Naive B cell (primary cell): ENCODE results near the gene SLC18A2. TPM values are rescaled to one million over a fixed set of nuclear protein-coding genes. Genes with fewer than 3 reads are reported as not detected.
"Not testable (repeated sequence)": the region's sequence is repeated elsewhere in the genome, so short reads cannot be mapped to it uniquely, and the experiment has no call there.

ENCODE experiments used
- ATAC-seq, 2 donors: fragments of 150-1000 bp; cut with Tn5 transposase; 2 replicates each; pipeline ENCODE4 v1.10.0; 2021; ENCODE audit warnings: low read depth in 2 of 2, mild to moderate bottlenecking in 2 of 2, moderate library complexity in 2 of 2
- DNase-seq: peaks from one replicate; pipeline ENCODE4 v3.0.0; 2022
- H3K27ac Mint-ChIP-seq, 6 donors: one replicate each; pipeline ENCODE4 v1.8.0; 2020 to 2022; ENCODE audit warnings: mild to moderate bottlenecking in 6 of 6, mixed read lengths in 6 of 6, moderate library complexity in 5 of 6, inconsistent platforms in 2 of 6
- H3K27me3 Mint-ChIP-seq, 3 donors: one replicate each; pipeline ENCODE4 v1.8.0; 2021 to 2022; ENCODE audit warnings: mixed read lengths in 3 of 3, mild to moderate bottlenecking in 1 of 3
- H3K36me3 Mint-ChIP-seq, 2 donors: one replicate each; pipeline ENCODE4 v1.8.0; 2020 to 2022; ENCODE audit warnings: mixed read lengths in 2 of 2, inconsistent platforms in 1 of 2, mild to moderate bottlenecking in 1 of 2
- H3K4me1 Mint-ChIP-seq, 3 donors: one replicate each; pipeline ENCODE4 v1.8.0; 2020 to 2022; ENCODE audit warnings: mixed read lengths in 3 of 3, inconsistent platforms in 1 of 3, mild to moderate bottlenecking in 1 of 3, moderate library complexity in 1 of 3
- H3K4me3 Mint-ChIP-seq, 8 donors: one replicate each; pipeline ENCODE4 v1.8.0; 2020 to 2022; ENCODE audit warnings: mild to moderate bottlenecking in 8 of 8, mixed read lengths in 8 of 8, moderate library complexity in 8 of 8, inconsistent platforms in 2 of 8
- H3K9me3 Mint-ChIP-seq, 7 donors: one replicate each; pipeline ENCODE4 v1.8.0; 2020 to 2022; ENCODE audit warnings: mixed read lengths in 7 of 7, mild to moderate bottlenecking in 5 of 7, inconsistent platforms in 2 of 7, moderate library complexity in 1 of 7
- polyA plus RNA-seq, 6 donors: library from polyadenylated mRNA; unstranded; fragments of 300-500 nt; fragmentation: Illumina TruSeq; gene quantifications; one replicate each; pipeline ENCODE4 v1.2.3, GENCODE V29; 2021; ENCODE audit warnings: low read depth in 6 of 6

SLC18A2 gene
- polyA plus RNA-seq, 6 donors from 2014 or later, result 0.08 to 0.39 (median 0.19) TPM; not detected in 2

DNA sequence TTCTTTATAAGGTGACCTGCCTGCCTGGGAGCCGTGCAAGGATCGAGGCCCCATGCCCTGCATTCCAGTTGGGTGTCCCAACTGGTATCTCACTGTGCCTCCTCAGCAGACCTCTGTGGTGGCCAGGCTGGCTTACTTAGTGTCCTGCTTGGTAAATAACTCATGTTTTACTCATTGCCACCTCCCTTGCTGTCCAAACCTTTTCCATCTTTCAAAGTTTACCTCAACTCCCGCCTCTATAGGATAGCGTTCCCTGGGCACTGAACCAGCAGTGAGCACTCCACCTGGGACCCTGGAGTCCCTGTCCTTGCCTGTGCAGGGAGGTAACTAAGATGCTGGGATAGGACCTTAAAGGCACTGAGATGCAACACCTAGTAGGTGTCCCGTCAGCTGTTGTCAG lies 33.6 kb downstream of the SLC18A2 start:
- Mint-ChIP-seq H3K36me3 (no peaks in the 10 kb centered on the region), H3K4me3 (no peak overlapping the region), H3K27me3 (no peaks in the 10 kb centered on the region), H3K27ac (no peak overlapping the region), H3K4me1 (no peaks in the 10 kb centered on the region), H3K9me3 (no peaks in the 10 kb centered on the region)
- DNase-seq, result no peak
- ATAC-seq, result no peak

DNA sequence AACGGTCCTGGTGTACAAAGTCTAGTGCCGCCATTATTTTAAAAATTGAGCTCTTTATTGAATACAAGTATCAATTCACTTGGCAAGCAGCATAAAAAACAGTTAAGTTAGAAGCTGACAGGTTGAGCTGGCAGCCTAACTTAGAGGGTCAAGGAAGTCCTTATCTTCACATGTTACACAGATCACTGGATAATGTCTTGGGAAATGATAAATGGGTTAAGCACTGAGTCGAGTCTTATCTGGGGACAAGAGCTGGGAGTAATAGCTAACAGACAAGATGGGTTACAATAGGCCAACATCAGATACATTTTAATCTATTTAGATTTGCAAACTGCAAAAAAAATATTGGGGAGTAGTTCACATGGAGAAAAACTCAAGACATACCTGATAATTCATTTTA lies 34.2 kb downstream of the SLC18A2 start:
- no peak overlapping the region for H3K27ac Mint-ChIP-seq
- H3K36me3 Mint-ChIP-seq, result no peaks in the 10 kb centered on the region
- no peak for DNase-seq
- H3K4me1 Mint-ChIP-seq, result no peaks in the 10 kb centered on the region
- no peaks in the 10 kb centered on the region for H3K27me3 Mint-ChIP-seq
- H3K4me3 Mint-ChIP-seq, result no peak overlapping the region
- H3K9me3 Mint-ChIP-seq, result no peaks in the 10 kb centered on the region
- no peak for ATAC-seq

DNA sequence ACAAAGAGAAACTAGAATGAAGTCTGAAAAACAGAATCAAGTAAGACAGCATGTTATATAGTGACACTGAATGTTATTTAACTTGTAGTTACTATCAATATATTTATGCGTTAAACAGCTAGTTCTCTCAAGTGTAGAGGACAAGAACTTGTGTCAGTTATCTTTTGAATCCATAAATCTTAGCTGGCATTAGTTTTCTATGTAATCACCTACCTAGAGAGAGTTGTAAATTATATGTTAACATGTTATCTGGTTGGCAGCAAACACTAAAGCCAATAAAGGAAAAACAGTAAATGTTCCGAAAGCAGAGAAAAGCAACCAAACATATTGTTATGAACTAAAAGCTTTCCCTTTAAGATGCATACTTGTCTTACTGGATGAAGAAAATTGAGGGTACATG lies 36.8 kb downstream of the SLC18A2 start:
- Mint-ChIP-seq H3K27ac (no peak overlapping the region), H3K9me3 (no peaks in the 10 kb centered on the region), H3K4me1 (no peaks in the 10 kb centered on the region), H3K4me3 (no peak overlapping the region), H3K27me3 (no peaks in the 10 kb centered on the region), H3K36me3 (peaks cover 0 to 3% of the 10 kb centered on the region in 2 donors)
- DNase-seq (no peak), ATAC-seq (no peak)

DNA sequence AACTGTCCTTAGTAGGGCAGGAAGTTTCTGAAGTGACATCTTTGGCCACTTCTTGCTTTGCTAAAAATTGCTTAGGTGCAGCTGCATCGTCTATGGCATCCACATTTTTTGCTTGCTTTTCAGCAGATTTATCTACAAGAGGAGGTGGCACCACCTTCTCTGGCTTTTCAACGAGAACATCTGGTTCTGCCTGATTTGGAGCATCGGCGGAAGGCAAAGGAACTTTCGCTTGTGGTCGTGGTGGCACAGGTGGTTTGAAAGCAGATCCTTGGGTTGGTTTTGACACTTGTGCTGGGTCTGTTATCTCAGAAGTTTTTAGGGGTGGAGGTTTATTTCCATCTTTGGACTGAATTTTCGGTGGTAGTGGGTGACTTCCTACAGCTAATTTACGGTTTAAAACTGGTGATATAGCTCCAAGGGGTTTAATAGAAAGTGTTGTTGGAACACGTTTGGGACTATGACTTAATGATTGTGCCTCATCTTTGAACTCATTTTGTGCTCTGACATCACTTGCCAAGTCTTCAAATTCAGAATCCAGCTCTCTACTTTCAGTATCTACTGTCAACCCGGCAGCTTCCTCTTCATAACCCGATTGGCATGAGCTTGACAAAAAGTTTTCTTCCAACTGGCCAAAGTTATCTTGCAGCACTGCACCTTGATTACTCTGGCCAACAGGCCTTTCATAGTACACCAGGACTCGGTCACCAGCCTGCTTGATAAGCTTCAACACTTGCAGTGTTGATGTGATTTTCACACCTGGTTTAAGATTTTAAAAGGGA lies 44.0 kb downstream of the SLC18A2 start:
- H3K4me3 Mint-ChIP-seq, result no peak overlapping the region
- no peaks in the 10 kb centered on the region for H3K9me3 Mint-ChIP-seq
- no peaks in the 10 kb centered on the region for H3K4me1 Mint-ChIP-seq
- H3K36me3 Mint-ChIP-seq, result peaks cover 15 to 20% of the 10 kb centered on the region in 2 donors
- no peaks in the 10 kb centered on the region for H3K27me3 Mint-ChIP-seq
- H3K27ac Mint-ChIP-seq, result no peak overlapping the region
- no peak for DNase-seq
- ATAC-seq, result no peak

DNA sequence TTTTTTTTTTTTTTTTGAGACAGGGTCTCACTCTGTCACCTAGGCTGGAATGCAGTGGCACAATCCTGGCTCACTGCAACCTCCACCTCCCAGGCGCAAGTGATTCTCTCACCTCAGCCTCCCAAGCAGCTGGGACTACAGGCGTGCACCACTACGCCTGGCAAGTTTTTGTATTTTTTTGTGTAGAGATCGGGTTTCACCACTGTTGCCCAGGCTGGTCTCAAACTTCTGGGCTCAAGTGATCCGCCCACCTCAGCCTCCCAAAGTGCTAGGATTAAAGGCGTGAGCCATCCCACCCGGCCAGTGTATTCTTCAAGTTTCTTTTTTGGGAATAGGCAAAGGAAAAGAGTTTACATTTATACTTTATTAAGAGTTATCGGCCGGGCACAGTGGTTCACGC lies 50.0 kb downstream of the SLC18A2 start:
- not testable (repeated sequence) for ATAC-seq, H3K27me3 Mint-ChIP-seq, DNase-seq, H3K9me3 Mint-ChIP-seq, H3K27ac Mint-ChIP-seq, H3K4me3 Mint-ChIP-seq
- H3K4me1 Mint-ChIP-seq, result peaks cover 0 to 14% (median 2%) of the 10 kb centered on the region in 3 donors
- H3K36me3 Mint-ChIP-seq, result peaks cover 7 to 17% of the 10 kb centered on the region in 2 donors

DNA sequence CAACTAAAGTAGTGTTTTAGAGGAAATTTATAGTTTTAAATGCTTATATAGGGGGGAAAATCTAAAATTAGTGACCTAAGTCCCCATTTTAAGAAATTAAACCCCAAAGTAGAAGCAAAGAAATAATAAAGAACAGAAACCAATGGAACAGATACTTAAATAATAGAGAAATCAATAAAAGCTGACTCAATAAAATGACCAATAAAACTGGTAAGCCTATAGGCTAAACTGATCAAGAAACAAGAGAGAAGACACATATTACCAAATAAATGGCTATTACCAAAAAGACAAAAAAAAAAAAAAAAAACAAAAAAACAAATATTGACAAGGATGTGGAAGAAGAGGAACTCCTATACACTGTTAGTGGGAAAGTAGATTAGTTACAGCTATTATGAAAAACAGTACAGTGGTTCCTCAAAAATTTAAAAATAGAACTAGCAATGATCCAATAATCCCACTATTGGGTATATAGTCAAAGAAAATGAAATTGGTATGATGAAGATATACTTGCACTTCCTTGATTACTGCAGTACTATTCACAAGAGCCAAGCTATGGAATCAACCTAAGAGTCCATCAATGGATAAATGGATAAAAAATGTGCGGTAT lies 53.2 kb downstream of the SLC18A2 start:
- DNase-seq, result no peak
- H3K27me3 Mint-ChIP-seq, result no peaks in the 10 kb centered on the region
- no peak overlapping the region for H3K4me3 Mint-ChIP-seq
- H3K36me3 Mint-ChIP-seq, result peaks cover 8 to 22% of the 10 kb centered on the region in 2 donors
- ATAC-seq, result no peak
- peaks cover 0 to under 1% (median 0%) of the 10 kb centered on the region in 7 donors for H3K9me3 Mint-ChIP-seq
- H3K27ac Mint-ChIP-seq, result no peak overlapping the region
- H3K4me1 Mint-ChIP-seq, result peaks cover 2 to 14% (median 3%) of the 10 kb centered on the region in 3 donors

DNA sequence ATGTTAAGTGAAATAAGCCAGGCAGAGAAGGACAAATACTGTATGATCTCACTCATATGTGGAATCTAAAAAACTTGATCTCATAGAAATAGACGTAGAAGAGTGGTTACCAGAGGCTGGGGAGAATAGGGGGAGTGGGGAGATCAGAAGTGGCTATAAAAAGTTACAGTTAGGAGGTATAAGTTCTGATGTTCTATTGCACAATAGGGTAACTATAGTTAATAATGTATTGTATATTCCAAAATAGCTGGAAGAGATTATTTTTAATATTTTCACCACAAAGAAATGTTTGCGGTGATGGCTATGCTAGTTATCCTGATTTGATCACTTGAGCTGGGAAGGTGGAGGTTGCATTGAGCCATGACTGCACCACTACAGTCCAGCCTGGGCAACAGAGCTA lies 53.8 kb downstream of the SLC18A2 start:
- Mint-ChIP-seq H3K4me3 (no peak overlapping the region), H3K27ac (no peak overlapping the region), H3K36me3 (peaks cover 9 to 22% of the 10 kb centered on the region in 2 donors), H3K4me1 (peaks cover 2 to 14% (median 3%) of the 10 kb centered on the region in 3 donors), H3K9me3 (peaks cover 0 to 7% (median 2%) of the 10 kb centered on the region in 7 donors), H3K27me3 (no peaks in the 10 kb centered on the region)
- no peak for ATAC-seq
- DNase-seq, result no peak

DNA sequence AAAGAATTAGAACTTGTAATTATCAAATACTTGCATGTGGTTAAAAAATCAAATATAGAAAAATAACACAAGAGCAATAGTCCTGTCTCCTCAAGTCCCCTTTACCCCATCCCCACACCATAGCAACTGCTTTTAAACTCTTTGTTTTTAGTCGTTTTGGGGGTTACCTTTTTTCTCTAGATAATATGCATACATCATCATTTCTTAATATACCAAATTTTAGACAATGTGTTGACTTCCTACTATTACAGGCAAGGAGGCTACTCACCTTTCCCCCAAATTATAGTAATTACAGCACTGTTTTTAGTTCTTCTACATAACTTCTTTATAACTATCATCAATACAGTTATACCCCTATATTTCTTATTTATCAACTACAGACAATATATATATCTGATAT lies 57.3 kb downstream of the SLC18A2 start:
- Mint-ChIP-seq H3K4me3 (no peak overlapping the region), H3K4me1 (peaks cover 2 to 14% (median 8%) of the 10 kb centered on the region in 3 donors), H3K9me3 (peaks cover 9 to 26% (median 11%) of the 10 kb centered on the region in 7 donors), H3K27me3 (no peaks in the 10 kb centered on the region), H3K36me3 (peaks cover 22 to 26% of the 10 kb centered on the region in 2 donors), H3K27ac (peak overlapping the region in 1 of 6 donors; percentile 56)
- ATAC-seq, result no peak
- DNase-seq, result no peak

DNA sequence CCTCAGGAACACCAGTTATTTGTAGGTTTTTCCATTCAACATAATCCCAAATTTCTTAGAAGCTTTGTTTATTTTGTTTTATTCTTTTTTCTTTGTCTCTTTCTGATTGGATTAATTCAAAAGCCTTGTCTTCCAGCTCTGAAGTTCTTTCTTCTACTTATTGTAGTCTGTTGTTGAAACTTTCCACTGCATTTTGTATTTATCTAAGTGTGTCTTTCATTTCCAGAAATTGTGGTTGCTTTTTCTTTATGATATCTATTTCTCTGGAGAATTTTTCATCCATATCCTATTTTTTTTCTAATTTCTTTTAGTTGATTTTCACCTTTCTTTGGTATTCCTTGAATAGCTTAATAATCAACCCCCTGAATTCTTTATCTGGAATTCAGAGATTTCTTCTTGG lies 58.5 kb downstream of the SLC18A2 start:
- H3K27ac Mint-ChIP-seq, result no peak overlapping the region

DNA sequence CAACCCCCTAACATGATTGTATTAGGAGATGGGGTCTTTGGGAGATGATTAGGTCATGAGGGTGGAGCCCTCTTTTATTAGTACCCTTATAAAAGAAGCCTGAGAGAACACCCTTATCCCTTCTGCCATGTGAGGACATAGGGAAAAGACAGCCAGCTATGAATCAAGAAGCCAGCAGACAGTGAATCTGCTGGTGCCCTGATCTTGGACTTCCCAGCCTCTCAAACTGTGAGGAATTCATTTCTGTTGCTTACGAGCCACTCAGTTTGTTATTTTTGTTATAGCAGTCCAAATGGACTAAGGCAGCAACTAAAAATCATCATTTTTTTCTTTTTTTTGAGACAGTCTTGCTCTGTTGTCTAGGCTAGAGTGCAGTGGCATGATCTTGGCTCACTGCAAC lies 59.8 kb downstream of the SLC18A2 start:
- no peak for ATAC-seq
- no peak overlapping the region for H3K27ac Mint-ChIP-seq
- no peak overlapping the region for H3K4me3 Mint-ChIP-seq
- no peak for DNase-seq
- no peaks in the 10 kb centered on the region for H3K27me3 Mint-ChIP-seq
- H3K4me1 Mint-ChIP-seq, result peaks cover 0 to 8% (median 5%) of the 10 kb centered on the region in 3 donors
- peaks cover 27 to 30% of the 10 kb centered on the region in 2 donors for H3K36me3 Mint-ChIP-seq
- peaks cover 10 to 34% (median 14%) of the 10 kb centered on the region in 7 donors for H3K9me3 Mint-ChIP-seq

More for the DNA sequence above, 58.5 kb downstream of the SLC18A2 start:
- peaks cover 2 to 8% (median 3%) of the 10 kb centered on the region in 3 donors for H3K4me1 Mint-ChIP-seq
- peaks cover 25 to 28% of the 10 kb centered on the region in 2 donors for H3K36me3 Mint-ChIP-seq
- DNase-seq (no peak), ATAC-seq (no peak)
- H3K9me3 Mint-ChIP-seq, result peaks cover 10 to 31% (median 14%) of the 10 kb centered on the region in 7 donors
- no peak overlapping the region for H3K4me3 Mint-ChIP-seq
- no peaks in the 10 kb centered on the region for H3K27me3 Mint-ChIP-seq

DNA sequence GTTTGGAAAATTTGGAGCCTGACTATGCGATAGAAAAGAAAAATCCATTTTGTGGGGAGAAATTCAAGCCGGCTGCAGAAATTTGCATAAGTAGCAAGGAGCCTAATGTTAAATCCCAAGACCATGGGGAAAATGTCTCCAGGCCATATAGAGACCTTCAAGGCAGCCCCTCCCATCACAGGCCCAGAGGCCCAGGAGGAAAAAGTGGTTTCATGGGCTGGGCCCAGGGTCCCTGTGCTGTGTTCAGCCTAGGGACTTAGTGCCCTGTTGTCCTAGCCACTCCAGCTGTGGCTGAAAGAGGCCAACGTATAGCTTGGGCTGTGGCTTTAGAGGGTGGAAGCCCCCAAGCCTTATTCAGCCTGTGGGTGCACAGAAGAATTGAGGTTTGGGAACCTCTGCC lies 62.5 kb downstream of the SLC18A2 start:
- not testable (repeated sequence) for H3K27me3 Mint-ChIP-seq, DNase-seq, H3K4me1 Mint-ChIP-seq, ATAC-seq, H3K4me3 Mint-ChIP-seq
- H3K27ac Mint-ChIP-seq, result peak overlapping the region in 2 of 6 donors; percentile 4 to 56
- H3K36me3 Mint-ChIP-seq, result peaks cover 30 to 31% of the 10 kb centered on the region in 2 donors
- H3K9me3 Mint-ChIP-seq, result peaks cover 10 to 34% (median 14%) of the 10 kb centered on the region in 7 donors

DNA sequence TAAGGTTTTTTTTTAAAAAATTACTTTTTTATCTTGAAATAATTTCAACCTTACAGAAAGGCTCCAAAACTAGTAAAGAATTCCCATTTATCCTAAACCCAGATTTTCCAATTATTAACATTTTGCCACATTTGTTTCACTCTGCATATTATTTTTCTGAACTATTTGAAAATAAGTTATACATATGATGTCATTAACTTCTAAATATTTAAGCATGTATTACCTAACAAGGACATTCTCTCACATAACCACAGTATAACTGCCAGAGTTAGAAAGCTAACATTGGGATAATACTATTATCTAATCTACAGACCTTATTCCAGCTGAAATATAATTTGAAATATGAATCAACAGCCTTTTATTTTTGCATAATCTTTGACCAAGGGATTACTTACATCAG lies 65.8 kb downstream of the SLC18A2 start:
- Mint-ChIP-seq H3K36me3 (peaks cover 20 to 24% of the 10 kb centered on the region in 2 donors), H3K9me3 (peaks cover 4 to 23% (median 8%) of the 10 kb centered on the region in 7 donors), H3K4me3 (no peak overlapping the region), H3K27me3 (no peaks in the 10 kb centered on the region), H3K27ac (no peak overlapping the region), H3K4me1 (peaks cover 3 to 9% (median 5%) of the 10 kb centered on the region in 3 donors)
- ATAC-seq (no peak), DNase-seq (no peak)

DNA sequence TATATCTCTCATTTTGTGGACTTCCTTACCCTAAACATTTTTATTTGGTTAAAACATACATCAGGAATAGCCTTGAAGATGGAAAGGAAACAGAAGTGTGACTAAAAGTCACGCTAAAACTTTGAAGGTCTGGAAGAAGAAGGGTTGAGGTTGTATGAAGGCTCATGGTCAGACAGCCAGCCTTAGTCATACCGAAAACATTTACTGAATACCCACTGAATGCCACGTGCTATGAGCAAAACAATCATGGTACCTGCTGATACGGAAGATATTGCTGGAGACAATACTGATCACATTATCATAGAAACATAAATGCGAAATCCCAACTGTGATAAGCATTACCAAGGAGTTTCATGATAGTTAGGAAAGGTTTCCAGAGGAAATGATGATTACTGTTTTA lies 70.3 kb downstream of the SLC18A2 start:
- Mint-ChIP-seq H3K4me3 (no peak overlapping the region), H3K4me1 (peaks cover 4 to 8% (median 5%) of the 10 kb centered on the region in 3 donors), H3K27me3 (no peaks in the 10 kb centered on the region), H3K36me3 (peaks cover 20 to 30% of the 10 kb centered on the region in 2 donors), H3K9me3 (no peaks in the 10 kb centered on the region), H3K27ac (peak overlapping the region in 1 of 6 donors; percentile 28)
- DNase-seq, result no peak
- ATAC-seq, result no peak

DNA sequence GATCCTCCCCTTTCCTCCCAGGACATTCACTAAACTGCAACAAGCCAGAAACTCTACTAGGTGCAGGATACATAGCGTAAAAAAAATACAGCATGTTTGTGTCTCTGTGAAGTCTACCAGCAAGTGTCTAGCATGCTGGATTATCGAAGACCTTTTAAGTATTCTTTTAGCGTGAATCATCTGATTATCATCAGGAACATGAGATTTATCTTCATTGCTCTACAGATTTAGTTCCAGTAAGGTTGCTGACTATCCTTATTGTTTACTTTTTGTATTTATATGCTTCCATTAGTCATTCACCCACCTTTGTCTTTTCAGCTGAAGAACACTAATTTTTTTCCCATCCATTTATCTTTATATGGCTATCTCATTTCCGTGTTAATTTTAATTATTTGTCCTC lies 71.5 kb downstream of the SLC18A2 start:
- H3K4me3 Mint-ChIP-seq, result no peak overlapping the region
- H3K27ac Mint-ChIP-seq, result no peak overlapping the region
- ATAC-seq, result no peak
- H3K27me3 Mint-ChIP-seq, result no peaks in the 10 kb centered on the region
- H3K36me3 Mint-ChIP-seq, result peaks cover 20 to 29% of the 10 kb centered on the region in 2 donors
- no peak for DNase-seq
- peaks cover 4 to 8% (median 5%) of the 10 kb centered on the region in 3 donors for H3K4me1 Mint-ChIP-seq
- H3K9me3 Mint-ChIP-seq, result no peaks in the 10 kb centered on the region
